K562 (cell line): ENCODE measurements around the gene LAIR2. TPM values are rescaled to one million over a fixed set of nuclear protein-coding genes. Genes with fewer than 3 reads are reported as not detected.

Experiments used
- ADNP ChIP-seq: fragments of 200-800 bp; sonication (Bioruptor generic); IDR thresholded peaks from 2 replicates; pipeline ENCODE4 v1.6.1; 2016; ENCODE audit warnings: missing genetic modification characterization, missing compliant biosample characterization
- C11orf30 ChIP-seq: fragments of 450-650 bp; IDR thresholded peaks from 2 replicates; pipeline ENCODE4 v1.6.1; 2016; ENCODE audit warnings: low read depth, mild to moderate bottlenecking
- CHD1 ChIP-seq: fragments of 200-600 bp; sonication (generic); IDR thresholded peaks from one replicate; pipeline ENCODE4 v1.6.1; 2012; ENCODE audit warnings: mild to moderate bottlenecking, moderate library complexity, low read length, inconsistent platforms
- PHB2 ChIP-seq: fragments of 450-650 bp; IDR thresholded peaks from 2 replicates; pipeline ENCODE4 v1.6.1; 2017; ENCODE audit warnings: low read depth
- PTRF ChIP-seq: fragments of 450-650 bp; IDR thresholded peaks from 2 replicates; pipeline ENCODE4 v1.6.1; 2016; ENCODE audit warnings: mild to moderate bottlenecking, missing genetic modification characterization, missing compliant biosample characterization
- RBBP5 ChIP-seq: fragments of 200-600 bp; sonication (generic); IDR thresholded peaks from 2 replicates; pipeline ENCODE4 v1.6.1; 2012; ENCODE audit warnings: borderline replicate concordance, mild to moderate bottlenecking, low read length, control low read depth, inconsistent platforms; ENCODE audit not compliant: insufficient read depth, poor library complexity, severe bottlenecking
- SLC30A9 ChIP-seq: fragments of 250-450 bp; sonication (Bioruptor Pico); IDR thresholded peaks from 2 replicates; pipeline ENCODE4 v1.8.0; 2022; ENCODE audit warnings: mild to moderate bottlenecking, moderate library complexity
- SRF ChIP-seq, 2 experiments: fragments of 250-450, 450-650 bp in 1 of 2; sonication (Bioruptor Pico) in 1 of 2; sonication (generic) in 1 of 2; formaldehyde crosslinking; IDR thresholded peaks; 2 replicates each; pipeline versions ENCODE4 v1.5.0 to v1.5.1; 2020 to 2022; ENCODE audit warnings: mild to moderate bottlenecking in 1 of 2, missing genetic modification reagents in 1 of 2
- SUPT5H ChIP-seq: fragments of 450-650 bp; IDR thresholded peaks from 2 replicates; pipeline ENCODE4 v1.6.1; 2016
- ZNF184 ChIP-seq: sonication (generic); formaldehyde crosslinking; IDR thresholded peaks from 2 replicates; pipeline ENCODE4 v1.5.0; 2020; ENCODE audit warnings: missing genetic modification reagents
- ZNF79 ChIP-seq: fragments of 250-450 bp; sonication (Bioruptor Pico); IDR thresholded peaks from 2 replicates; pipeline ENCODE4 v1.4.0; 2020; ENCODE audit warnings: low read depth, mild to moderate bottlenecking, moderate library complexity
- polyA plus RNA-seq, 8 experiments: library from polyadenylated mRNA; depleted of rRNA in 4 of 8; stranded (reverse) in 5 of 8; unstranded in 3 of 8; fragments of >200 nt; fragmentation: Nextera tagmentation in 2 of 8; fragmentation: Illumina TruSeq in 1 of 8; extraction: Ambion mirVana in 2 of 8; extraction: Trizol in 1 of 8; gene quantifications; 2 replicates each; pipeline versions ENCODE4 v1.2.1 to v1.2.3, GENCODE V29; 2011 to 2014; ENCODE audit warnings: inconsistent platforms in 1 of 8, missing spikeins in 1 of 8
- total RNA-seq, 7 experiments: library from RNA; depleted of rRNA in 6 of 7; stranded (reverse); fragments of >200 nt in 6 of 7; fragmentation: Illumina TruSeq in 2 of 7; extraction: Trizol in 2 of 7; gene quantifications; 2 replicates each; pipeline versions ENCODE4 v1.2.1 to v1.2.3, GENCODE V29; 2011 to 2021; ENCODE audit warnings: low replicate concordance in 1 of 7
- TF ChIP-seq, protein P1 (sequence below): fragments of 250-450 bp; sonication (Bioruptor Pico); IDR thresholded peaks from 2 replicates; pipeline ENCODE4 v1.5.0; 2020; ENCODE audit warnings: mild to moderate bottlenecking, borderline replicate concordance
- TF ChIP-seq, protein P2 (sequence below): fragments of 450-650 bp; IDR thresholded peaks from 2 replicates; pipeline ENCODE4 v1.6.1; 2016
- TF ChIP-seq, protein P3 (sequence below): fragments of 250-450 bp; sonication (Bioruptor Pico); IDR thresholded peaks from 2 replicates; pipeline ENCODE4 v1.5.0; 2021; ENCODE audit warnings: mild to moderate bottlenecking, moderate library complexity
- TF ChIP-seq, protein P4 (sequence below): sonication (generic); formaldehyde crosslinking; IDR thresholded peaks from 2 replicates; pipeline ENCODE4 v1.8.1; 2023; ENCODE audit warnings: mild to moderate bottlenecking, missing genetic modification reagents
- TF ChIP-seq, protein P5 (sequence below): fragments of 450-650 bp; IDR thresholded peaks from 2 replicates; pipeline ENCODE4 v1.7.1; 2018; ENCODE audit warnings: mild to moderate bottlenecking, low read depth; ENCODE audit not compliant: partially characterized antibody

Gene LAIR2
- total and polyA plus RNA-seq, 9 of the 15 experiments (the other 6 are each of a cell fraction or from before 2014, with no cell fraction given), result not detected

DNA sequence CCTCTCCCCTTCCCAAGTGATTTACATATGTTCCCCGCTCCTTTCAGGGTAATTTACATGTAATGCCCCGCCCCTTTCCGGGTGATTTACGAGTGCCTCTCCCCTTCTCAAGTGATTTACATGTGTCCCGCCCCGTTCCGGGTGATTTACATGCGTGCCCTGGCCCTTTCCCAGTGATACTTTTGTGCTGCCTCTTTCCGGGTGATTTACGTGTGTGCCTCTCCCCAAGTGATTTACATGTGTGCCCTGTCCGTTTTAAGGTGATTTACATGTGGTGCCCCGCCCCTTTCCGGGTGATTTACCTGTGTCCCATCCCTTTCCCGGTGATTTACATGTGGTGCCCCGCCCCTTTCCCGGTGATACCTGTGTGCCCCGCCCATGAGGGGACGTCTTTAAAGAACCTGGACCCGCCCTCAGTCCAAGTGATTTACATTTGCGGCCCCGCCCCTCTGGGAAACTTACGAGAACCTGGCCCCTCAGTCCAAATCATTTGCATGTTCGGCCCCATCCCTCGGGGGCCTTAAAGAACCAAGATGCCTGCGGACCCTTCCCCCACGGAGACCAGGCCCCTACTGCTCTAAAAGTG is 38.5 kb upstream of the LAIR2 start (continued):
- TF ChIP-seq SUPT5H (no peak), ZNF79 (CRISPR knock-in tag) (no peak), ZNF184 (CRISPR knock-in tag) (no peak), CHD1 (no peak), SLC30A9 (CRISPR knock-in tag) (no peak), SRF (CRISPR knock-in tag; IDR thresholded peaks at IDR 0.05) (no peak), C11orf30 (no peak), RBBP5 (no peak), PTRF (tag) (no peak), PHB2 (no peak), ADNP (tag) (no peak)
- TF ChIP-seq, protein P1, sequence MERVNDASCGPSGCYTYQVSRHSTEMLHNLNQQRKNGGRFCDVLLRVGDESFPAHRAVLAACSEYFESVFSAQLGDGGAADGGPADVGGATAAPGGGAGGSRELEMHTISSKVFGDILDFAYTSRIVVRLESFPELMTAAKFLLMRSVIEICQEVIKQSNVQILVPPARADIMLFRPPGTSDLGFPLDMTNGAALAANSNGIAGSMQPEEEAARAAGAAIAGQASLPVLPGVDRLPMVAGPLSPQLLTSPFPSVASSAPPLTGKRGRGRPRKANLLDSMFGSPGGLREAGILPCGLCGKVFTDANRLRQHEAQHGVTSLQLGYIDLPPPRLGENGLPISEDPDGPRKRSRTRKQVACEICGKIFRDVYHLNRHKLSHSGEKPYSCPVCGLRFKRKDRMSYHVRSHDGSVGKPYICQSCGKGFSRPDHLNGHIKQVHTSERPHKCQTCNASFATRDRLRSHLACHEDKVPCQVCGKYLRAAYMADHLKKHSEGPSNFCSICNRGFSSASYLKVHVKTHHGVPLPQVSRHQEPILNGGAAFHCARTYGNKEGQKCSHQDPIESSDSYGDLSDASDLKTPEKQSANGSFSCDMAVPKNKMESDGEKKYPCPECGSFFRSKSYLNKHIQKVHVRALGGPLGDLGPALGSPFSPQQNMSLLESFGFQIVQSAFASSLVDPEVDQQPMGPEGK (CRISPR knock-in tag), result no peak
- TF ChIP-seq, protein P2, sequence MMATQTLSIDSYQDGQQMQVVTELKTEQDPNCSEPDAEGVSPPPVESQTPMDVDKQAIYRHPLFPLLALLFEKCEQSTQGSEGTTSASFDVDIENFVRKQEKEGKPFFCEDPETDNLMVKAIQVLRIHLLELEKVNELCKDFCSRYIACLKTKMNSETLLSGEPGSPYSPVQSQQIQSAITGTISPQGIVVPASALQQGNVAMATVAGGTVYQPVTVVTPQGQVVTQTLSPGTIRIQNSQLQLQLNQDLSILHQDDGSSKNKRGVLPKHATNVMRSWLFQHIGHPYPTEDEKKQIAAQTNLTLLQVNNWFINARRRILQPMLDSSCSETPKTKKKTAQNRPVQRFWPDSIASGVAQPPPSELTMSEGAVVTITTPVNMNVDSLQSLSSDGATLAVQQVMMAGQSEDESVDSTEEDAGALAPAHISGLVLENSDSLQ, result peak; percentile 99
- TF ChIP-seq, protein P3, sequence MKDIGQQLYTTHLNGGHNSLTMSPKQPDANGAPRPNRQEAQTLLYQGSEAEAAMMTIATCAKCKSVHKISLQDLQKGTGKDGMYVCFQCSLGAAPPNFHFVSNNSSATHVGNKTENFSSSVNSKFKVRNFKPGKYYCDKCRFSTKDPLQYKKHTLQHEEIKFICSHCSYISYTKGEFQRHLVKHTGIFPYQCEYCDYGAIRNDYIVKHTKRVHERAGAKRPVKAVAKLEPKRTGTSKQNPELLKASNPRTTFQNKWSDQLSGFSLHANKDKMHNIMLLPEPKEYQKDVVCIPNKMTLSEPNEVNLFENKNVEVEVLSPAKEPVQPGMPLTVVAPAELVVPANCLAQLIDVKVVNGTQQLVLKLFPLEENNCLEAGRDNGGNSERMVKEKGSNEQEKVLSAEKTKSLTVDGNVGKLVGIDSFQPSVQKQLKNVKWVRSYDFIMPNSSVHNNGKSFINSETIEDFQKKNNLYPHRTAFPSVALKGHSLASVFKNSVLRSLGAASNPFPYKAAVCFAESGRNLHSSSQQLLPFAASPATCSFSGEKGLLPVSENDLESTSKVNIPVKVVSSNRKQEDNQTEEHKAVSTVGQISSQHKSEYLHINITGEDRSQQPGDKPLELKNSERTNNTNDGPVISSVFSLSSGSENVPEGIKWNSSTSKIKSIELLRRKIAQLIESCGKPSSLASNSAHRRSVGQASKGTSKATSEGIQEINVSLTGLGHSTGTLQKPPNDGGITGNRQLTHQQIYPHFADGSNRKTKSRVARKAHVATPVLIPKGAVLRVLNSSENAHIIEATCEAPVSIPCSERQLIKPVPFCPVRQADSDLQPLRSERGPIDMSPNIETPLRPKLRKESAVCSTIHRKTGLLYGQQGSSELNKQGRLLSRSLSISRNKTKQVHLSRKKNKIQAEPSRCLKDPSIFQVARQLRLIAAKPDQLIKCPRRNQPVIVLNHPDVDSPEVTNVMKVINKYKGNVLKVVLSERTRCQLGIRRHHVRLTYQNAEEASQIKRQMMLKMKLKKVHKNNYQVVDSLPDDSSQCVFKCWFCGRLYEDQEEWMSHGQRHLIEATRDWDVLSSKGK (CRISPR knock-in tag), result no peak
- TF ChIP-seq, protein P4, sequence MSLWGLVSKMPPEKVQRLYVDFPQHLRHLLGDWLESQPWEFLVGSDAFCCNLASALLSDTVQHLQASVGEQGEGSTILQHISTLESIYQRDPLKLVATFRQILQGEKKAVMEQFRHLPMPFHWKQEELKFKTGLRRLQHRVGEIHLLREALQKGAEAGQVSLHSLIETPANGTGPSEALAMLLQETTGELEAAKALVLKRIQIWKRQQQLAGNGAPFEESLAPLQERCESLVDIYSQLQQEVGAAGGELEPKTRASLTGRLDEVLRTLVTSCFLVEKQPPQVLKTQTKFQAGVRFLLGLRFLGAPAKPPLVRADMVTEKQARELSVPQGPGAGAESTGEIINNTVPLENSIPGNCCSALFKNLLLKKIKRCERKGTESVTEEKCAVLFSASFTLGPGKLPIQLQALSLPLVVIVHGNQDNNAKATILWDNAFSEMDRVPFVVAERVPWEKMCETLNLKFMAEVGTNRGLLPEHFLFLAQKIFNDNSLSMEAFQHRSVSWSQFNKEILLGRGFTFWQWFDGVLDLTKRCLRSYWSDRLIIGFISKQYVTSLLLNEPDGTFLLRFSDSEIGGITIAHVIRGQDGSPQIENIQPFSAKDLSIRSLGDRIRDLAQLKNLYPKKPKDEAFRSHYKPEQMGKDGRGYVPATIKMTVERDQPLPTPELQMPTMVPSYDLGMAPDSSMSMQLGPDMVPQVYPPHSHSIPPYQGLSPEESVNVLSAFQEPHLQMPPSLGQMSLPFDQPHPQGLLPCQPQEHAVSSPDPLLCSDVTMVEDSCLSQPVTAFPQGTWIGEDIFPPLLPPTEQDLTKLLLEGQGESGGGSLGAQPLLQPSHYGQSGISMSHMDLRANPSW (CRISPR knock-in tag), result no peak
- TF ChIP-seq, protein P5, sequence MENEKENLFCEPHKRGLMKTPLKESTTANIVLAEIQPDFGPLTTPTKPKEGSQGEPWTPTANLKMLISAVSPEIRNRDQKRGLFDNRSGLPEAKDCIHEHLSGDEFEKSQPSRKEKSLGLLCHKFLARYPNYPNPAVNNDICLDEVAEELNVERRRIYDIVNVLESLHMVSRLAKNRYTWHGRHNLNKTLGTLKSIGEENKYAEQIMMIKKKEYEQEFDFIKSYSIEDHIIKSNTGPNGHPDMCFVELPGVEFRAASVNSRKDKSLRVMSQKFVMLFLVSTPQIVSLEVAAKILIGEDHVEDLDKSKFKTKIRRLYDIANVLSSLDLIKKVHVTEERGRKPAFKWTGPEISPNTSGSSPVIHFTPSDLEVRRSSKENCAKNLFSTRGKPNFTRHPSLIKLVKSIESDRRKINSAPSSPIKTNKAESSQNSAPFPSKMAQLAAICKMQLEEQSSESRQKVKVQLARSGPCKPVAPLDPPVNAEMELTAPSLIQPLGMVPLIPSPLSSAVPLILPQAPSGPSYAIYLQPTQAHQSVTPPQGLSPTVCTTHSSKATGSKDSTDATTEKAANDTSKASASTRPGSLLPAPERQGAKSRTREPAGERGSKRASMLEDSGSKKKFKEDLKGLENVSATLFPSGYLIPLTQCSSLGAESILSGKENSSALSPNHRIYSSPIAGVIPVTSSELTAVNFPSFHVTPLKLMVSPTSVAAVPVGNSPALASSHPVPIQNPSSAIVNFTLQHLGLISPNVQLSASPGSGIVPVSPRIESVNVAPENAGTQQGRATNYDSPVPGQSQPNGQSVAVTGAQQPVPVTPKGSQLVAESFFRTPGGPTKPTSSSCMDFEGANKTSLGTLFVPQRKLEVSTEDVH, result peak; percentile 20
